ENCODE measurements around the gene UNC45A.

GRCh38 chr15:90930861-90931574 lies 4.1 kb upstream of the UNC45A start:
- TF ChIP-seq CTCF (IDR thresholded peaks at IDR 0.05): no peak
- TF ChIP-seq POLR2A (IDR thresholded peaks at IDR 0.05): no peak
